OCI-LY7 (cell line): Measurements from ENCODE around the gene BCL3.

Experiments
- CTCF ChIP-seq: fragments of 200-600 bp; sonication (generic); conservative IDR thresholded peaks from 2 replicates; pipeline ENCODE4 v1.5.1; 2014; ENCODE audit warnings: mild to moderate bottlenecking, antibody characterized with exemption, low read length, moderate library complexity, mixed read lengths
- EZH2phosphoT487 ChIP-seq: fragments of 200-600 bp; sonication (generic); IDR thresholded peaks from 2 replicates; pipeline ENCODE4 v1.6.1; 2018; ENCODE audit warnings: low read depth, borderline replicate concordance, mild to moderate bottlenecking, mixed run types, antibody characterized with exemption, low read length, moderate library complexity, mixed read lengths

- TF ChIP-seq CTCF (no peak), EZH2phosphoT487 (no peak)
These were observed 3.8 kb downstream of the BCL3 start for GRCh38 chr19:44752123-44752815.
